K562 (cell line): ENCODE results near the gene TUBA1B. TPM values are rescaled to one million over a fixed set of nuclear protein-coding genes. Genes with fewer than 3 reads are reported as not detected.

Source experiments
- BCLAF1 ChIP-seq, 2 experiments: fragments of 450-650 bp in 1 of 2; IDR thresholded peaks; 2 replicates each; pipeline ENCODE4 v1.6.1; 2011 to 2017; ENCODE audit warnings: low read depth in 2 of 2, antibody characterized with exemption in 1 of 2, borderline replicate concordance in 1 of 2, low read length in 1 of 2, mild to moderate bottlenecking in 1 of 2, mixed read lengths in 1 of 2; ENCODE audit not compliant: control insufficient read depth in 1 of 2
- BDP1 ChIP-seq: IDR thresholded peaks from 3 replicates; pipeline ENCODE4 v1.6.1; 2011; ENCODE audit not compliant: insufficient read length, insufficient read depth
- DPF2 ChIP-seq: fragments of 450-650 bp; IDR thresholded peaks from 2 replicates; pipeline ENCODE4 v1.6.1; 2016
- E2F8 ChIP-seq: fragments of 450-650 bp; IDR thresholded peaks from 2 replicates; pipeline ENCODE4 v1.7.1; 2018; ENCODE audit warnings: mild to moderate bottlenecking, low read depth; ENCODE audit not compliant: partially characterized antibody
- HEY1 ChIP-seq: fragments of 250-450 bp; sonication (Bioruptor Pico); IDR thresholded peaks from 2 replicates; pipeline ENCODE4 v1.5.0; 2020; ENCODE audit warnings: mild to moderate bottlenecking, moderate library complexity, borderline replicate concordance
- MYBL2 ChIP-seq, 2 experiments: fragments of 450-650 bp in 1 of 2; sonication (generic) in 1 of 2; formaldehyde crosslinking in 1 of 2; IDR thresholded peaks; 2 replicates each; pipeline versions ENCODE4 v1.6.1 to v1.8.1; 2017 to 2022; ENCODE audit warnings: borderline replicate concordance in 1 of 2, inconsistent platforms in 1 of 2, low read depth in 1 of 2, mild to moderate bottlenecking in 1 of 2, missing genetic modification reagents in 1 of 2, moderate library complexity in 1 of 2
- MYC ChIP-seq, 2 experiments: fragments of 250-450 bp in 1 of 2; sonication (Bioruptor Pico) in 1 of 2; IDR thresholded peaks; 2 replicates each; pipeline versions ENCODE4 v1.5.1 to v1.6.1; 2012 to 2021; ENCODE audit warnings: low read depth in 2 of 2, borderline replicate concordance in 1 of 2, improper control_type of control experiment in 1 of 2, low read length in 1 of 2, mild to moderate bottlenecking in 1 of 2, moderate library complexity in 1 of 2
- NCOA2 ChIP-seq, 2 experiments: fragments of 450-650 bp; IDR thresholded peaks; 2 replicates each; pipeline ENCODE4 v1.6.1; 2018; ENCODE audit warnings: mild to moderate bottlenecking in 2 of 2, moderate library complexity in 1 of 2; ENCODE audit not compliant: partially characterized antibody in 2 of 2
- NR2C2 ChIP-seq, 2 experiments: fragments of 200-800 bp in 1 of 2; sonication (Bioruptor generic) in 1 of 2; sonication (generic) in 1 of 2; formaldehyde crosslinking in 1 of 2; IDR thresholded peaks; 2 replicates each; pipeline versions ENCODE4 v1.6.1 to v1.8.0; 2016 to 2022; ENCODE audit warnings: mild to moderate bottlenecking in 1 of 2, missing compliant biosample characterization in 1 of 2, missing genetic modification characterization in 1 of 2, missing genetic modification reagents in 1 of 2
- RBM39 ChIP-seq: fragments of 200-400 bp; formaldehyde crosslinking; optimal IDR thresholded peaks from 2 replicates; pipeline ENCODE3; 2018; ENCODE audit warnings: low read depth, low read length
- SRSF3 ChIP-seq: fragments of 200-400 bp; formaldehyde crosslinking; IDR thresholded peaks from 2 replicates; pipeline ENCODE4 v1.6.1; 2016; ENCODE audit warnings: mild to moderate bottlenecking, low read length, moderate library complexity; ENCODE audit not compliant: insufficient read depth
- ZFP30 ChIP-seq: fragments of 250-450 bp; sonication (Bioruptor Pico); IDR thresholded peaks from 2 replicates; pipeline ENCODE4 v1.8.0; 2022; ENCODE audit warnings: moderate library complexity, mild to moderate bottlenecking, inconsistent platforms, borderline replicate concordance
- polyA plus RNA-seq, 8 experiments: library from polyadenylated mRNA; depleted of rRNA in 4 of 8; stranded (reverse) in 5 of 8; unstranded in 3 of 8; fragments of >200 nt; fragmentation: Nextera tagmentation in 2 of 8; fragmentation: Illumina TruSeq in 1 of 8; extraction: Ambion mirVana in 2 of 8; extraction: Trizol in 1 of 8; gene quantifications; 2 replicates each; pipeline versions ENCODE4 v1.2.1 to v1.2.3, GENCODE V29; 2011 to 2014; ENCODE audit warnings: inconsistent platforms in 1 of 8, missing spikeins in 1 of 8
- total RNA-seq, 7 experiments: library from RNA; depleted of rRNA in 6 of 7; stranded (reverse); fragments of >200 nt in 6 of 7; fragmentation: Illumina TruSeq in 2 of 7; extraction: Trizol in 2 of 7; gene quantifications; 2 replicates each; pipeline versions ENCODE4 v1.2.1 to v1.2.3, GENCODE V29; 2011 to 2021; ENCODE audit warnings: low replicate concordance in 1 of 7
- TF ChIP-seq, protein P1 (sequence below): sonication (generic); formaldehyde crosslinking; IDR thresholded peaks from 2 replicates; pipeline ENCODE4 v1.4.0; 2020; ENCODE audit warnings: mild to moderate bottlenecking, missing genetic modification reagents
- TF ChIP-seq, protein P2 (sequence below), 2 experiments: fragments of 200-800 bp in 1 of 2; sonication (Bioruptor generic) in 1 of 2; sonication (generic) in 1 of 2; formaldehyde crosslinking in 1 of 2; IDR thresholded peaks in 1 of 2; conservative IDR thresholded peaks in 1 of 2; 2 replicates each; pipeline versions ENCODE4 v1.5.0 to v1.6.1; 2016 to 2020; ENCODE audit warnings: missing compliant biosample characterization in 1 of 2, missing genetic modification characterization in 1 of 2, missing genetic modification reagents in 1 of 2

Gene TUBA1B
- total and polyA plus RNA-seq, 9 of the 15 experiments (the other 6 are each of a cell fraction or from before 2014, with no cell fraction given), result 2,189 to 4,624 (median 2,628) TPM

DNA sequence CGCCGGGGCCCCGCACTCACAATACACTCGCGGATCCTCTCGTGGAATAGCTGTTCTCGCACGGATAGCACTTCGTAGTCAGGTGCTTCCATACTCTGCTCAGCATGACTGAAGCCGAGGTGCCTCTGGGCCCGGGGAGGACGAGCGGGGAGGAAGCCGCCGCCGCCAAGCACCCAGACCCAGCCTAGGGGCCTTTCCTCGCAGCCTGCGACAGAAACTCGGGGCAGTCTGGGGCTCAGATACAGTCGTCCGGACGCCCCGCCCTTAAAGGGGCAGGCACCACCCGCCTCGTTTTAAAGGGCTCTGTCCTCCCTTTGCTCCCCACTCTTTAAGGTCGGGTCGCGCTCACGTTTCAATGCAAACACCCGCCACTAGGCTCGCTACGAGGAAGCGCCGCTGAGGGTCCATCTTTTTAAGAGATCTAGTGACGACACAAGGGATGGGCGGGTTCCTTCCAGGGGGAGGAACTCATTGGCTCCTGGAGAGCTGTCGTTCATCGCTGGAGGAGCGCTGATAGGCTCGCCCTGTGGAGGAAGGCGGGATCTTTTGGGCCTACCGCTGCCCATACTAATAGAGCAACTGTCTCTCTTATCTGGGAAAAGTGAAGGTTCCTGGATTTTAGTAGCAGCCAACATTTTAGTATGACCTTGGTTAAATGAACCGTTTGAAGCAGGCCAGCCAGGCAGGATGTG is 20.6 kb downstream of the TUBA1B start, which contains the start of gene LMBR1L (continued):
- no peak for TF ChIP-seq SRSF3
- TF ChIP-seq MYC (IDR thresholded peaks at IDR 0.05; ENCODE audit: low read depth, low read length), result peak; percentile 20; the same call in 1 of the 2 replicates
- 0 out of 2 replicates have a peak, but pooled peaks have one; percentile 53 for TF ChIP-seq MYC (CRISPR knock-in tag; IDR thresholded peaks at IDR 0.05; ENCODE audit: borderline replicate concordance, low read depth)
- no peak for TF ChIP-seq BCLAF1 (IDR thresholded peaks at IDR 0.05; ENCODE audit: borderline replicate concordance in 1 of 2, control insufficient read depth in 1 of 2, low read depth in 2 of 2, low read length in 1 of 2)
- TF ChIP-seq, protein P1, sequence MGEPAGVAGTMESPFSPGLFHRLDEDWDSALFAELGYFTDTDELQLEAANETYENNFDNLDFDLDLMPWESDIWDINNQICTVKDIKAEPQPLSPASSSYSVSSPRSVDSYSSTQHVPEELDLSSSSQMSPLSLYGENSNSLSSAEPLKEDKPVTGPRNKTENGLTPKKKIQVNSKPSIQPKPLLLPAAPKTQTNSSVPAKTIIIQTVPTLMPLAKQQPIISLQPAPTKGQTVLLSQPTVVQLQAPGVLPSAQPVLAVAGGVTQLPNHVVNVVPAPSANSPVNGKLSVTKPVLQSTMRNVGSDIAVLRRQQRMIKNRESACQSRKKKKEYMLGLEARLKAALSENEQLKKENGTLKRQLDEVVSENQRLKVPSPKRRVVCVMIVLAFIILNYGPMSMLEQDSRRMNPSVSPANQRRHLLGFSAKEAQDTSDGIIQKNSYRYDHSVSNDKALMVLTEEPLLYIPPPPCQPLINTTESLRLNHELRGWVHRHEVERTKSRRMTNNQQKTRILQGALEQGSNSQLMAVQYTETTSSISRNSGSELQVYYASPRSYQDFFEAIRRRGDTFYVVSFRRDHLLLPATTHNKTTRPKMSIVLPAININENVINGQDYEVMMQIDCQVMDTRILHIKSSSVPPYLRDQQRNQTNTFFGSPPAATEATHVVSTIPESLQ (CRISPR knock-in tag), result no peak
- no peak for TF ChIP-seq NCOA2 (IDR thresholded peaks at IDR 0.05; ENCODE audit: partially characterized antibody in 2 of 2)
- TF ChIP-seq E2F8, result no peak
- no peak for TF ChIP-seq ZFP30 (CRISPR knock-in tag)
- TF ChIP-seq HEY1, result no peak
- TF ChIP-seq, protein P2, sequence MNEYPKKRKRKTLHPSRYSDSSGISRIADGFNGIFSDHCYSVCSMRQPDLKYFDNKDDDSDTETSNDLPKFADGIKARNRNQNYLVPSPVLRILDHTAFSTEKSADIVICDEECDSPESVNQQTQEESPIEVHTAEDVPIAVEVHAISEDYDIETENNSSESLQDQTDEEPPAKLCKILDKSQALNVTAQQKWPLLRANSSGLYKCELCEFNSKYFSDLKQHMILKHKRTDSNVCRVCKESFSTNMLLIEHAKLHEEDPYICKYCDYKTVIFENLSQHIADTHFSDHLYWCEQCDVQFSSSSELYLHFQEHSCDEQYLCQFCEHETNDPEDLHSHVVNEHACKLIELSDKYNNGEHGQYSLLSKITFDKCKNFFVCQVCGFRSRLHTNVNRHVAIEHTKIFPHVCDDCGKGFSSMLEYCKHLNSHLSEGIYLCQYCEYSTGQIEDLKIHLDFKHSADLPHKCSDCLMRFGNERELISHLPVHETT (CRISPR knock-in tag; conservative IDR thresholded peaks at IDR 0.05 in 1 of 2, IDR thresholded peaks at IDR 0.05 in 1 of 2), result 0 out of 4 replicates have a peak, but pooled peaks of 1 of the 2 experiments have one; percentile 50
- TF ChIP-seq BDP1, result no peak
- TF ChIP-seq MYBL2 (IDR thresholded peaks at IDR 0.05; ENCODE audit: low read depth), result no peak
- TF ChIP-seq MYBL2 (CRISPR knock-in tag; IDR thresholded peaks at IDR 0.05; ENCODE audit: borderline replicate concordance), result no peak
- no peak for TF ChIP-seq NR2C2 (CRISPR knock-in tag; IDR thresholded peaks at IDR 0.05)
- no peak for TF ChIP-seq NR2C2 (tag; IDR thresholded peaks at IDR 0.05)
- TF ChIP-seq RBM39, result no peak
- no peak for TF ChIP-seq DPF2
